T-helper 17 cell (primary cell): ENCODE data around the gene FCSK. TPM values are rescaled to one million over a fixed set of nuclear protein-coding genes. Genes with fewer than 3 reads are reported as not detected.
"Not testable (repeated sequence)": the region's sequence is repeated elsewhere in the genome, so short reads cannot be mapped to it uniquely, and the experiment has no call there.

Experiments used
- ATAC-seq: fragments of 150-1000 bp; cut with Tn5 transposase; 2 replicates; pipeline ENCODE4 v1.10.0; 2021; ENCODE audit warnings: mild to moderate bottlenecking, moderate library complexity
- DNase-seq, 3 donors: peaks; one replicate each; pipeline versions ENCODE4 v3.0.0 to v3.0.0-alpha.2; 2020 to 2021
- H3K9me3 ChIP-seq: one replicate; pipeline ENCODE4 v1.7.0; 2013; ENCODE audit warnings: low read length, mild to moderate bottlenecking; ENCODE audit not compliant: control insufficient read depth, poor library complexity, severe bottlenecking
- H3K27ac Mint-ChIP-seq: one replicate; pipeline ENCODE4 v1.8.0; 2022; ENCODE audit warnings: mild to moderate bottlenecking, moderate library complexity, mixed read lengths
- H3K27me3 Mint-ChIP-seq: one replicate; pipeline ENCODE4 v1.8.0; 2022; ENCODE audit warnings: mixed read lengths
- H3K36me3 Mint-ChIP-seq: one replicate; pipeline ENCODE4 v1.8.0; 2022; ENCODE audit warnings: low read depth, mixed read lengths
- H3K4me1 Mint-ChIP-seq: one replicate; pipeline ENCODE4 v1.8.0; 2022; ENCODE audit warnings: mild to moderate bottlenecking, mixed read lengths
- H3K4me3 Mint-ChIP-seq: one replicate; pipeline ENCODE4 v1.8.0; 2022; ENCODE audit warnings: mild to moderate bottlenecking, moderate library complexity, mixed read lengths
- total RNA-seq, 4 donors: library from RNA in 2 of 4; stranded (reverse) in 2 of 4; gene quantifications; one replicate each; pipeline ENCODE4 v1.2.3 and lab custom pipeline; 2022 to 2026

Gene FCSK
- total RNA-seq, 2 donors from 2014 or later, result 27.1 to 27.7 TPM

DNA sequence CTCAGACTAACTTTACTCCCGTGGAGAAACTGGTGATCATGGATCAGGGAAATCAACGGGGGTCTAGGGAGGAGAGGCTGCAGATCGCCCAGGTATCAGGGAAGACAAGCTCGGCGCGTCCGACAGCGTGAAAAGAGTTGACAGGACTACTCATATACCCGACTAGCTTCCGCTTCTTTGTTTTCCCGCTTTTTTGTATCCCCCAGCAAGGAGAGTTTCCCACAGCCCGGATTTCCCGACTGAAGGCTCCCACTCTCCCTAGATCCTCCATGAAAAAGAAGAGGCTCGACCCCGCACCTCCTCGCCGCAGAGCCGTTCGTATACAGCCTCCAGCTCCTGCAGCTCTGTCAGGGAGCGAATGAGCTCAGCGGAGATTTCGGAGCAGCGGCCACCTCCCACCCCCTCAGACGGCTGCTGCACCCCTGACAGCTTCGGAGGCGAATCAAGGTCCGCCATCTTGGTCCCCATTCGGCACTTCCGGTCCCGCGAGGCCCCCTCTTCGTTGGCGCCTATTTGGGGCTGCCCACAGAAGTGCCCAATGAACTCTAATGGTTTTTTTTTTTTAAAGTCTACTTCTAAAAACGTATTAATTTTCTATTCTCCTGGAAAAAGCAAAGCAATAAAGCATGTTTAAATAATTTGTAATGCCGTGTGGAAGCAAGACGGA is 68.8 kb downstream of the FCSK start, which contains the start of gene COG4:
Gene COG4, minus strand, starts transcription at position 479 of the 667 bp plus-strand sequence. Its CDS starts 11 bp downstream, at position 468.
- H3K9me3 ChIP-seq, result no peaks in the 10 kb centered on the region
- ATAC-seq (peak; percentile 80), DNase-seq (peak; percentile 82 to 86 (median 84))
- Mint-ChIP-seq H3K27me3 (no peaks in the 10 kb centered on the region), H3K36me3 (peaks cover 12% of the 10 kb centered on the region), H3K4me3 (peak within 1 kb of the TSS; percentile 99), H3K27ac (peak within 1 kb of the TSS; percentile 100), H3K4me1 (peaks cover 49% of the 10 kb centered on the region)

DNA sequence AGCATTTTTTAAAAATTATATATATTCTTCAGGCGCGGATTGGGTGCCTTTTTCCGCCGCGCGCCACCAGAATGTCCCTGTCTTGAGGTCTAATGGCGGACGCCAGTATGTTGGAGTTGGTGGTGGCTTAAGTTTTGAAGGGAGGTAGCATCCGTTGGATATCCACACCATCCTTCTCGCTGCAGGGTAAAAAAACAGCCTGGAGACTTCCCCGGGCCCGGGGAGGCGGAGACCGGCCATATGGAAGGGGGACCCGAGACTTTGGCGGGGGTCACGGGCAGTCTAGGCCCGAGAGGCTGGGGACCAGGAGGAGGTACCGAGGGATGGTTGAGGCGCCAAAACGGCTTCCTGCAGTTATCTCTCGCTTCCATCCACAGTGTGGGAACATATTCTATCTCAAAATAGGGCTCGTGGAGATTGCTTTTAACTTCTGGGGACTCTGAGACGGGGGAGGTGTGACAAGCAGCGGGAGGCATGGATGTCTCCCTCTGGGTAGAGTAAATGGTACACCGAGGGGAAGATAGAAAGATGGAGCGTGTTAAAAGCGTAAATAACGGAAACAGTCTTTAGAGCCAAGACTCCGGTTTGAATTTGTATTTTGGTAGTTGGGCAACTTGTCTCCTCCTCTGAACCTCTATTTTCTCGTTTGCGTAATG is 69.5 kb downstream of the FCSK start, which contains the start of gene SF3B3:
Gene SF3B3, plus strand, starts transcription at position 74 of the 656 bp plus-strand sequence. CDS start 2,841 bp downstream, outside the sequence.
- Mint-ChIP-seq H3K36me3 (peaks cover 12% of the 10 kb centered on the region), H3K27me3 (no peaks in the 10 kb centered on the region), H3K27ac (peak within 1 kb of the TSS; percentile 100), H3K4me1 (peaks cover 53% of the 10 kb centered on the region), H3K4me3 (peak within 1 kb of the TSS; percentile 99)
- no peaks in the 10 kb centered on the region for H3K9me3 ChIP-seq
- peak; percentile 70 for ATAC-seq
- peak; percentile 57 to 65 (median 60) for DNase-seq

DNA sequence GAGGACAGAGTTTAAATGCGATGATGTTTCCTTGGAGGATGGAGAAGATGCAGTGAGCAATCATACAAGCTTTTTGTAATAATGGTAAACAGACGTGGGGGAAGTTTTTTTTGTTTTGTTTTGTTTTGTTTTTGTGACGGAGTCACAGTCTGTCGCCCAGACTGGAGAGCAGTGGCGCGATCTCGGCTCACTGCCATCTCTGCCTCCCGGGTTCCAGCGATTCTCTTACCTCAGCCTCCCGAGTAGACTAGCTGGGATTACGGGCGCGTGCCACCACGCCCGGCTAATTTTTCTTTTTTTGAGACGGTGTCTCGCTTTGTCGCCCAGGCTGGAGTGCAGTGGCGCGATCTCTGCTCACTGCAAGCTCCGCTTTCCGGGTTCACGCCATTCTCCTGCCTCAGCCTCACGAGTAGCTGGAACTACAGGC is 70.0 kb downstream of the FCSK start:
- DNase-seq (peak in 2 of 3 donors; percentile 11), ATAC-seq (peak; percentile 32)
- not testable (repeated sequence) for H3K27me3 Mint-ChIP-seq, H3K9me3 ChIP-seq
- peaks cover 57% of the 10 kb centered on the region for H3K4me1 Mint-ChIP-seq
- H3K4me3 Mint-ChIP-seq, result peak overlapping the region; percentile 99
- H3K36me3 Mint-ChIP-seq, result peaks cover 14% of the 10 kb centered on the region
- H3K27ac Mint-ChIP-seq, result peak overlapping the region; percentile 100

DNA sequence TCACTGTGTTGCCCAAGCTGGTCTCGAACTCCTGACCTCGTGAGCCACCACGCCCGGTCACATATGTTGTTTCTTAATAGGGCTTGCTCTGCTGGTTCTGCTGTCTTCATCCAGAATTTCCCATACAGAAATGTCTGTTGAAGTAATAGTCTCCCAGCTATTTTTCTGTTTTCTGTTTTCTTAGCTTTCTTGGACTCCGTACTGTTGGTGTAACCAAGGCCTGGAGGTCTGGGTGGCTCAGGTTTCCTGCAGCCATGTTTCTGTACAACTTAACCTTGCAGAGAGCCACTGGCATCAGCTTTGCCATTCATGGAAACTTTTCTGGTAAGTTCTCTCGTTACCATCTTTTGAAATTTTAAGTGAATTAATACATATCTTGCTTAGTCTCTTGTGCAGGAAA is 72.0 kb downstream of the FCSK start:
- peak overlapping the region; percentile 99 for H3K4me3 Mint-ChIP-seq
- no peaks in the 10 kb centered on the region for H3K27me3 Mint-ChIP-seq
- peaks cover 16% of the 10 kb centered on the region for H3K36me3 Mint-ChIP-seq
- H3K27ac Mint-ChIP-seq, result peak overlapping the region; percentile 86
- DNase-seq, result no peak
- H3K9me3 ChIP-seq, result no peaks in the 10 kb centered on the region
- no peak for ATAC-seq
- peaks cover 51% of the 10 kb centered on the region for H3K4me1 Mint-ChIP-seq

DNA sequence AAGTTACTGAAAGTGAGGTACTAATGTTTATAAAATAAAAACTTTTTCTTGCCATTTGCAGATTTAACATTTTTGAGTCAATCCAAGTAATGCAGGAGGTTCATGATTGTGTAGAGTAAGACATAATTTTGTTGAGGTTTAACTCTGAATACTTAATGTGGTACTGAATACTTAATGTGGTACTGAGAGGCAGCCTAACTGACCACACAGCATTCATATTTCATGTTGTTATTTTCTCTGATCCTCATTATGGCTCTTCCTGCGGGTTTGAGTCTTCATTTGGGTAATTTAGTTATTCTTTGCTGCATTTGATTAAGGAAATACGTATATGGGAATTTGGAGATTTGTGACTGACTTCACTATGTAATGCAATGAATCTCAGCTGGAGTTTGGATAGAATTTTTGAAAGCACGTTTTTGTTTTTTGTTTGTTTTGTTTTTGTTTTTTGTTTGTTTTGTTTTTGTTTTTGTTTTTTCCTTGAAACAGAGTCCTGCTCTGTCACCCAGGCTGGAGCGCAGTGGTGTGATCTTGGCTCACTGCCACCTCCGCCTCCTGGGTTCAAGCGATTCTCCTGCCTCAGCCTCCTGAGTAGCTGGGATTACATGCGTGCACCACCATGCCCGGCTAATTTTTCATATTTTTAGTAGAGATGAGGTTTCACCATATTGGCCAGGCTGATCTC is 73.1 kb downstream of the FCSK start:
- no peaks in the 10 kb centered on the region for H3K9me3 ChIP-seq
- Mint-ChIP-seq H3K4me3 (peak overlapping the region; percentile 99), H3K27ac (peak overlapping the region; percentile 86), H3K4me1 (peaks cover 46% of the 10 kb centered on the region), H3K36me3 (peaks cover 16% of the 10 kb centered on the region), H3K27me3 (no peaks in the 10 kb centered on the region)
- DNase-seq (no peak), ATAC-seq (no peak)

DNA sequence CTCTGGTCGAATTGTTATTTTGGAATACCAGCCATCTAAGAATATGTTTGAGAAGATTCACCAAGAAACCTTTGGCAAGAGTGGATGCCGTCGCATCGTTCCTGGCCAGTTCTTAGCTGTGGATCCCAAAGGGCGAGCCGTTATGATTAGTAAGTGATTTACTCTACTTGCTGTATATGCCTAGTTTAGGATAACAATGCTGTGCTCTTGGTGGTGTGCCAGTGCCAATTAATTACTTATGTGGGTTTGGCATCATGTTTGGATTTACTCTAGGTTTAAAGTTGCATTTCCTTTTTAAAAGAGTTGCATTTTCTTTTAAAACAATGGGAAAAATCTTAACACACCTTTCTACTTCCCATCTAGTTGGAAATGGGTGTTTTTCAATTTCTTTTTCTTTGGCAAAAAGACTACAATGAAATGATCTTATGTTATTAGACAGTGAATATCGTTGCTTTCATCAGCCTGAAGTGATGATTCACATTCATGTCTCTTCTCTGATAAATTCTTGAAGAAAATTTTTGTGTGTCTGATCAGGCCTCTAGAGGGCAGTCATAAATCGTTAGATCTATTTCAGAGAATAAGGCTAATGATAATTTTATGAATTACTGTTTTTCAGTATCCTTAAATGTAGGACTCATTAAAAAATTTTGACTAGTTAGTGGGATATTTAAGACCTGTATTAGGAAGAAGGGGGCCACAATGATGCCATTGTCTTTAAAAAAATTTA is 74.8 kb downstream of the FCSK start:
- Mint-ChIP-seq H3K4me3 (peak overlapping the region; percentile 55), H3K27ac (peak overlapping the region; percentile 86), H3K36me3 (peaks cover 11% of the 10 kb centered on the region), H3K27me3 (no peaks in the 10 kb centered on the region), H3K4me1 (peaks cover 41% of the 10 kb centered on the region)
- DNase-seq, result no peak
- ATAC-seq, result peak; percentile 46
- no peaks in the 10 kb centered on the region for H3K9me3 ChIP-seq

Other genes with a start within 250 kb of the FCSK start
- 10 to 100 TPM; 27.4 to 31.6 TPM for gene EXOSC6, start 202.7 kb upstream of the FCSK start, total RNA-seq
- 10 to 100 TPM; 14.7 to 20.6 TPM for gene AARS1, start 165.1 kb upstream of the FCSK start, total RNA-seq
- 10 to 100 TPM; 28.7 to 31.2 TPM for gene DDX19B, start 155.4 kb upstream of the FCSK start, total RNA-seq
- gene DDX19A, start 107.7 kb upstream of the FCSK start, total RNA-seq, result 10 to 100 TPM; 49.3 to 51.8 TPM
- gene ST3GAL2, start 15.5 kb upstream of the FCSK start, total RNA-seq, result 10 to 100 TPM; 11.8 to 14.4 TPM
- 10 to 100 TPM; 26.3 to 54.0 TPM for gene COG4, start 69.0 kb downstream of the FCSK start, total RNA-seq
- 100 to 1,000 TPM; 163 to 182 TPM for gene SF3B3, start 69.2 kb downstream of the FCSK start, total RNA-seq
- gene IL34, start 192.0 kb downstream of the FCSK start, total RNA-seq, result under 1 TPM in 1 of 2 donors, not detected in 1; 0.34 TPM
- gene MTSS2, start 231.5 kb downstream of the FCSK start, total RNA-seq, result 1 to 10 TPM; 4.4 to 6.9 TPM